Neutrophil (primary cell): Measurements from ENCODE around the gene KRT77.

Source experiments
- H3K27ac ChIP-seq: fragments of 200-600 bp; sonication (generic); 2 replicates; pipeline ENCODE4 v1.5.1; 2016; ENCODE audit warnings: mild to moderate bottlenecking, moderate library complexity
- H3K27me3 ChIP-seq: fragments of 200-600 bp; sonication (generic); 2 replicates; pipeline ENCODE4 v1.6.0; 2016; ENCODE audit warnings: mild to moderate bottlenecking
- H3K36me3 ChIP-seq: fragments of 200-600 bp; sonication (generic); 2 replicates; pipeline ENCODE4 v1.5.1; 2017
- H3K4me1 ChIP-seq, 2 experiments: fragments of 200-600 bp in 1 of 2; sonication (generic) in 1 of 2; 1 replicate in 1 of 2; 2 replicates in 1 of 2; pipeline versions ENCODE4 v1.5.1 to v1.6.1; 2013 to 2016; ENCODE audit warnings: low read depth in 1 of 2, low read length in 1 of 2, mild to moderate bottlenecking in 1 of 2, moderate library complexity in 1 of 2; ENCODE audit not compliant: control insufficient read depth in 1 of 2, insufficient read depth in 1 of 2
- H3K4me3 ChIP-seq, 2 experiments: fragments of 200-600 bp in 1 of 2; sonication (generic) in 1 of 2; 1 replicate in 1 of 2; 2 replicates in 1 of 2; pipeline ENCODE4 v1.5.1; 2013 to 2016; ENCODE audit warnings: low read depth in 1 of 2, low read length in 1 of 2, mild to moderate bottlenecking in 1 of 2, moderate library complexity in 1 of 2
- H3K9me3 ChIP-seq: fragments of 200-600 bp; sonication (generic); 2 replicates; pipeline ENCODE4 v1.5.1; 2016
- TF ChIP-seq, protein P1 (sequence below): fragments of 200-600 bp; sonication (generic); IDR thresholded peaks from 2 replicates; pipeline ENCODE4 v1.5.1; 2016; ENCODE audit warnings: antibody characterized with exemption

Gene KRT77

DNA sequence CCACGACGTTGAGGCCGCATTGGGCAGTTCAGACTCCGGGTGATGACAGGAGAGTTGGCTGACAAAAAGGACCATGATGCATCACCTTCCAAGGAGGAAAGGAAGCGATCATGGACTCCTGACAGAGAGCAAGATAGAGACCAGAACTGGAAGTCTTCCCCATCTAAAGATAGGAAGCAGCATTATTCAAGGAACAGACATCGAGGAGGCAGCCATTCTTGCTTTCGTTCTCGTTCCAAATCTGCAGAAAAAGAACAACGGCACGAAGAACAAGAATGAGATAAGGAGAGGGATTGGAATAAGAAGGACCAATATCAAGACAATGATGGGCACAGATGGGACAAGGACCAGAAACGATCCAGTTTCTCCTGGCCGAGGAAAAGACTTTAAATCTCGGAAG lies 27.1 kb upstream of the KRT77 start:
- no peak overlapping the region for H3K4me3 ChIP-seq
- TF ChIP-seq, protein P1, sequence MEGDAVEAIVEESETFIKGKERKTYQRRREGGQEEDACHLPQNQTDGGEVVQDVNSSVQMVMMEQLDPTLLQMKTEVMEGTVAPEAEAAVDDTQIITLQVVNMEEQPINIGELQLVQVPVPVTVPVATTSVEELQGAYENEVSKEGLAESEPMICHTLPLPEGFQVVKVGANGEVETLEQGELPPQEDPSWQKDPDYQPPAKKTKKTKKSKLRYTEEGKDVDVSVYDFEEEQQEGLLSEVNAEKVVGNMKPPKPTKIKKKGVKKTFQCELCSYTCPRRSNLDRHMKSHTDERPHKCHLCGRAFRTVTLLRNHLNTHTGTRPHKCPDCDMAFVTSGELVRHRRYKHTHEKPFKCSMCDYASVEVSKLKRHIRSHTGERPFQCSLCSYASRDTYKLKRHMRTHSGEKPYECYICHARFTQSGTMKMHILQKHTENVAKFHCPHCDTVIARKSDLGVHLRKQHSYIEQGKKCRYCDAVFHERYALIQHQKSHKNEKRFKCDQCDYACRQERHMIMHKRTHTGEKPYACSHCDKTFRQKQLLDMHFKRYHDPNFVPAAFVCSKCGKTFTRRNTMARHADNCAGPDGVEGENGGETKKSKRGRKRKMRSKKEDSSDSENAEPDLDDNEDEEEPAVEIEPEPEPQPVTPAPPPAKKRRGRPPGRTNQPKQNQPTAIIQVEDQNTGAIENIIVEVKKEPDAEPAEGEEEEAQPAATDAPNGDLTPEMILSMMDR, result no peak
- H3K9me3 ChIP-seq, result no peaks in the 10 kb centered on the region
- H3K27me3 ChIP-seq, result peaks cover 26% of the 10 kb centered on the region
- no peak overlapping the region for H3K27ac ChIP-seq
- no peaks in the 10 kb centered on the region for H3K36me3 ChIP-seq
- no peaks in the 10 kb centered on the region for H3K4me1 ChIP-seq

DNA sequence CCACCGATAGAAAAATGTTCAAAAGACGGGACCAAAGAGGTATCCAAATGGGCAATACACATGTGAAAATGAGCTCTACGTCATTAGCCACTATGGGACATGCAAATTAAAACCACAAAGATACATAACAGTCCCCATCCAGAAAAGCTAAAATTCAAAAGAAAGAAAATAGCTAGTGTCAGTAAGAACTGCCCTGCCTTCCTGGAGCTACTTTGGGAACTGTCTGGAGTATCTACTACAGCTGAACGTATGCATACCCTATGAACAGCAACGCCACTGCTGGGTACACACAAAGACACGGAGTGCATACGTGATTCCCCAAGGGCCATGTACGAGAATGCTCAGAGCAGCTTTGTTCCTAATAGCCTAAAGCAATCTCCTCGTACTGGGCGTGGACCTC lies 25.8 kb upstream of the KRT77 start:
- Histone ChIP-seq H3K9me3 (no peaks in the 10 kb centered on the region), H3K27ac (no peak overlapping the region), H3K27me3 (peaks cover 26% of the 10 kb centered on the region), H3K4me3 (no peak overlapping the region), H3K36me3 (no peaks in the 10 kb centered on the region), H3K4me1 (no peaks in the 10 kb centered on the region)
- TF ChIP-seq, protein P1, result no peak

DNA sequence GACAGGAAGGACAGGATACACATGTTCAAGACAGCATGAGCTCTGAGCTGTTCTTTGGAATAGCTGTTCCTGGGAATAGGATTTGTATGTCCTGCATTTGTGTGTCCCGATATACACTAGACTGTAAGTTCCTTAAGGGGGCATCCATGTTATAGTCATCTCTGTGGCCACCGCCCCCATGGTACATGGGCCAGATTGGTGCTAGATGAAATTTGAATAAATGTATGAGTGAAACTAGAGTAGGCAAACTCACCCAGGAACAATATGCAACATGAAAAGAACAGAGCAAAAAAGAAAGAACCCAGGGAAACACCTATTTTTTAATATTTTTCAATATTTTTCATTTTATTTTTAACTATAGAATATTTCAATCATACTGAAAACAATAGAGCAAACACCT lies 25.1 kb upstream of the KRT77 start:
- Histone ChIP-seq H3K4me3 (no peak overlapping the region), H3K27me3 (peaks cover 26% of the 10 kb centered on the region), H3K27ac (no peak overlapping the region), H3K9me3 (no peaks in the 10 kb centered on the region), H3K36me3 (no peaks in the 10 kb centered on the region), H3K4me1 (no peaks in the 10 kb centered on the region)
- TF ChIP-seq, protein P1, result no peak

DNA sequence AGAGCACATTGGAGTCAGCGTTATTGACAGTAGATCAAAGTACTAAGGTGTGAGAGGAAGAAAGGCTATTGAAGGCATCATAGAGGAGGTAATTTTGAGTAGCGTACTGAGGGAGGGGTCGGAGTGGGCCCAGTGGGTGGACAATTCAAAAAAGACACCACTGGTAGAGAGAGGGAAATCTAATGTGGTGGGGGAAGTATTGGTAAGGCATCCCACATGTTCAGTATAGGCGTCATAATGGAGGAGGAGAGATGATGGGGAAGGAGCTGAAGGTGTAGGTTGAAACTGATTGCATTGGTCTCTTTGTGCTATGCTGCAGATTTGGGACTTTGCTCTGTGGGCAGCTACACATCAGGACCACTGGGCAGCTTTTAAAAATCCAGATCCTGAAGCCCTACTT lies 23.7 kb upstream of the KRT77 start:
- TF ChIP-seq, protein P1, result no peak
- no peaks in the 10 kb centered on the region for H3K4me1 ChIP-seq
- H3K9me3 ChIP-seq, result no peaks in the 10 kb centered on the region
- no peaks in the 10 kb centered on the region for H3K36me3 ChIP-seq
- no peak overlapping the region for H3K4me3 ChIP-seq
- H3K27ac ChIP-seq, result no peak overlapping the region
- H3K27me3 ChIP-seq, result peaks cover 26% of the 10 kb centered on the region

DNA sequence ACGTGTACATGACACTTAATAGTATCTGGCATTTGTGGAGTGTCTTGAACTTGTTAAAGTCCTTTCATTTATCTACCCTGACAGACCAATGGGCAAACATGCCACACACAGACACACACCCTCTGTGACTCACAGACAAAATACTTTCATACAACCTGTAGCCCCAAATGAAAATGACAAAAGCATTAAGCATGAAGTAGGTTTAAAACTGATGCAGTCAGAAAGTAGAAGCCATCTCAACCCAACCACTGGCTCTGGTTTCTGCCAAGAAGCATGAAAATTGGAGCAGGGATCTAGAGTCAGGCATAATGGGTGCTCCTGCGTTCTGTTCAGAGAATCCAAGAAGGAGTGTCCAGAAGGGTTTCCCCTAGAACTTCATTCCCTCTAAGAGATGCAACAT lies 23.1 kb upstream of the KRT77 start:
- H3K9me3 ChIP-seq, result no peaks in the 10 kb centered on the region
- no peaks in the 10 kb centered on the region for H3K36me3 ChIP-seq
- H3K4me3 ChIP-seq, result no peak overlapping the region
- H3K27me3 ChIP-seq, result peaks cover 26% of the 10 kb centered on the region
- H3K4me1 ChIP-seq, result no peaks in the 10 kb centered on the region
- H3K27ac ChIP-seq, result no peak overlapping the region
- TF ChIP-seq, protein P1, result no peak

DNA sequence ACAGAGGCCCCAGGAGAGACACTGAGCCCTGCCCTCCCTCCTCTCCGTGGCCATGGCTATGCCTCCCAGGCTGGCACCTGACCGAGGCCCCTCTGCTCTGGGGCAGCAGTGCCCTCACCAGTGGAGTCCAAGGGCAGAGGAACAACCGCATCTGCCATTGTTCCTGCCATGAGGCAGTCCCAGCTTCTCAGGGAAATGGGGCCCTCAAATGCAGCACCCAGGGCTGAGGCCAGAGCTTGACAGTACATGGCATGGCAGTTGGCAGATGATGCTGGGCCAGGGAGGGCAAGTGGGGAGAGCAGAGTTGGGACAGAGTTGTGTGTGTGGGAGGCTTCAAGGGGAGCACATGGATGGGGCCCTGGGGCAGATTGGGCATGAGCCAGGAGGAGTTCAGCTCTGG lies 21.1 kb upstream of the KRT77 start:
- TF ChIP-seq, protein P1, result no peak
- Histone ChIP-seq H3K27me3 (peaks cover 23% of the 10 kb centered on the region), H3K9me3 (no peaks in the 10 kb centered on the region), H3K4me3 (no peak overlapping the region), H3K4me1 (no peaks in the 10 kb centered on the region), H3K27ac (no peak overlapping the region), H3K36me3 (no peaks in the 10 kb centered on the region)
